HPDE6-E6E7 (cell line): ENCODE measurements around the gene SLC39A11.
"Not testable (repeated sequence)": the region's sequence is repeated elsewhere in the genome, so short reads cannot be mapped to it uniquely, and the experiment has no call there.

ENCODE experiments used
- DNase-seq: peaks from one replicate; pipeline ENCODE4 v3.0.0; 2011; ENCODE audit warnings: missing footprints; ENCODE audit errors: extremely low spot score

The SLC39A11 gene

DNA sequence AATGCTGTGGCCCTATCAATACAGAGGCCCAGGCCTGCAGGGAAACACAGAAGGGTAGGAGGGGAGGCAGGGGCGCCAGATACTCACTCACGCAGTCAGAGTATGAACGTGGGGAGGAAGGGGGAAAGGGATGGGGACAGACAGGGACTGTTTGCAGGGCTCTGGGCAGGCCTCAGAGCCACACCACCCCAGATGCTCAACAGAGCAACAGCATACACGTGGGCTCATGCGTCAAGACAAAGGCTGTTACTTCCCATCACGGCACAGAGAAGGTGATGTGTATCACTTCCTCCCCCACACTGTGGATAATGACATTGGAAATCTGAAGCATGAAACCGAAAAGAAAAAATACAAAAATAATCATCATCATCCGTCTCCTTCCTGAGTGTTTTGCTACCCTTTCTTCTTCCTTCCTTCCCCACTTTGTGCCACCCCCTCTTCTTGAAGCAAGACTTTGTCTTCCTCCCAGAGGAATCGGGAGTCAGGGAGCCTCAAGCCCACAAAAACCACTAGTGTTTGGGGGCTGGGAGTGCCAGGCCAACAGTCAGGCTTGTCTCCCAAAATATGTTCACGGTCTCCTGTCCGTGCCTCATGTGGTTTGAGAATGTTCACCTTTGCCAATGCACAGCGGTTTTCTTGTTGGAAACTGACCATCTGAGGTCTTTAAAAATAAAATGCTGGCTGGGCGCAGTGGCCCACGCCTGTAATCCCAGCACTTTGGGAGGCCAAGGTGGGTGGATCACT, 20.1 kb downstream of the SLC39A11 start:
- DNase-seq, result no peak

DNA sequence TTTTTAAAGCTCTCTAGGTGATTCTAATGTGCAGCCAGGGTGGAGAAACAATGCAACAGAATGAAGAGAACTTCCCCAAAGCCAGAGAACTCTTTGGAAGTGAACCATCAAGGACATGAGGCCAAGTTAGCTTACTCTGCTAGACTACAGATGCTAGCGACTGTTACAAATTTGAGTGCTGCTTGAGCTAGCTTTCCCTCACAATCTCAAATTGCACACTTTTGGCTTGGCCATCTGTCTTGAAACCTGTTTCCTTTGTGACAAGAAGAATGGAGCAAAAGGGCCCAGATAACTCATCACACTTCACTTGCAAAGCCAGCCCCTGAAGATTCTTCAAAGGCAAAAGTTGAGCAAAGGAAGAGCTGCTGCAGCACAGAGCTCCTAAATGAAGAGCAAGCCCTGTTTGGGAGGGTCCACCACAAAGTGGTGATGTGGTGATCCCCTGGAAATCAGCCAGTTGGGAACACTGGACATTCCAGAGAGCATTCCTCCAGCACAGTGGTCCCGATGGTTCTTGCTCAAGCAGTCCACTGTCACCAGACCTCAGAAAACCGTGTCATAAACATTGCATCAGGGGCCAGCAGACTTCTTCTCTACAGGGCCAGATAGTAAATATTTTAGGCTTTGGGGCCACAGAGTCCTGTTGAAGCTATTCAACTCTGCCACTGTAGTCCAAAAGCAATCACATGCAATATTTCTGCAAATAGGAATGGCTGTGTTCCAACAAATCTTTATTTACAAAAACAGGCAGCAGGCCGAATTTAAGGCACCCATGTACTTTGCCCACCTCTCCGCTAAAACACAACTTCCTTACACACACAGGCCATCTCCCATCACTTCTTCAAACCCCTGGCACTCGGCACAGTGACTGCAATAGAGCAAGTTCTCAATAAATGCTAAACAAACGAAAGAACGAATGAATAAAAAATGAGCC, 21.2 kb downstream of the SLC39A11 start:
- DNase-seq, result no peak

DNA sequence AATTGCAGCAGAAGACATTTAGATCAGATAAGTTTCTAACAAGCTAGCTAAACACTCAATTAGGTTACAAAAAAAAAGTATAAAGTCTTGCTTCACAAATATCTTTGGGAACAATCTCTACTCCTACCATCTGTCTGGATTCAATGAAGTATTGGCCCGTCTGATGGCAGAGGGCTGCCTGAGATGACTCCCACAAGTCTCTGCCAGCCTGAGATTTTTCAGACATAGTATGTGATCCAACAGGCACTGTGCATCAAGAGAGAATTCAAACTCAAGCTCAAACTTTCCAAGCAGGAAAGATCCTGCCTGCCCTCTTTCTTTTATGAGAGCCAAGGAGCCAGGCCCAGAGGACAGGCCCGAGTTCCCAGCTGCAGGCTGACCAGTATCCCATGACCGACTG, 22.6 kb downstream of the SLC39A11 start:
- no peak for DNase-seq

DNA sequence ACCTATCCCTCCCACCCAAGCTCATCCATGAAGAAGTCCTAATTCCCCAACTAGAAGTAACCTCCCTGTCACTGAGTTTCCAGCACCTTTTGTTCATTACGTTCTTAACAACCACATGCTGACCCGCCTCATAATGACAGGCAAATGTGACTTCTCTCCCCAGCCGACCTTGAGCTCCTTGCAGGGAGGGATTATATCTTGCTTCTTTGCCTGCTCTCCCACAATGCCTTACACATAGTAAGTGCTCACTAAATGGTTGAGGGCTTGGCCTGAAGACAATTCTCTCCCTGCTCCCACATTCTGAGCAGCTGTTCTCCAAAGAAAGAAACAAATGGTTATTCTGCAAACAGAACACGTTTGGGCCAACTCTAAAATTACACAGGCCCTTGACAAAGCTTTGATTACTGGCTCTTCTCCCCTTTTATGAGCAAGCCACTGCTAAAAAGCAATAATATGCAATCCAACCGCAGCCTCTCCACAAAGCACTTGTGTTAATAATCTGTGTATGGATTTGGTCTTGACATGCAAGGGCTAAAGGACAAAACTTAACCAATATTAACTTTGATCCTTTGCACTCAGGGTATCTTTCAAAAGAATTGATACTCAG, 23.2 kb downstream of the SLC39A11 start:
- no peak for DNase-seq

DNA sequence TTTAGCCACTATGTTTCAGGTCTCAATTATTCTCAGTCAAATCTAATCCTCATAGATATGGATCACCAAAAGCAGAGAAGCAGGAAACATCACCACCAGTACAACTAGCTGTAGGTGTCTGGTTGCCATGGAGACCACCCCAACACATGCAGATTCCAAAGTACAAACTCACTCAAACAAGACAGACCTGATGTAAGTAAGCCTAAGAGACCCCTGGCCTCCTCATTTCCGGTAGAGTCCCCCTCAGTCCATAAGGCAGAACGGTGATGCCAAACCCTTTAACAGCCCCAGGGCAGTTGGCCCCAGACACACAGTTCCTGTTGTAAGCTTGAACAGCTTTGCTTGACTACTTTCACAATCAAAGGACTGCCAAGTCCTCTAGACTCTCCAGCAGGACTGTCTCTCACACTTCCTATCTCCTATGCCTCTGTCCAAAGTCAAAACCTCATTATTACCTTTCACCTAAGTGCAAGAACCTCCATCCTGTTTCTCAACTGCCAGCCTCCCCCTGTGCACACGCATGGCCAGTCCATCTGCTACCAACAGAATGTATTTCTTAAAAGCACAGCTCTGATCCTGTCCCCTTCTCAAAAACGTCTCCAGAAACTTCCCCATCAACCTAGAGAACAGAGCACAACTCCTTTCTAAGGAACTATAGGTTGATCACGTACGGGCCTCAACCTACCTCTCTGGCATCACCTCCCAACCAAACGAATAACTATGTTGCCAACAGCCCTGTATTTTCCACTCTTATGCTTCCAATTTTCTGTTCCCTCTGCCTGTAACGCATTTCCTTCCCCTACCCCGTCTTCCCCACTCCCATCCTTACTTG, 23.9 kb downstream of the SLC39A11 start:
- no peak for DNase-seq

DNA sequence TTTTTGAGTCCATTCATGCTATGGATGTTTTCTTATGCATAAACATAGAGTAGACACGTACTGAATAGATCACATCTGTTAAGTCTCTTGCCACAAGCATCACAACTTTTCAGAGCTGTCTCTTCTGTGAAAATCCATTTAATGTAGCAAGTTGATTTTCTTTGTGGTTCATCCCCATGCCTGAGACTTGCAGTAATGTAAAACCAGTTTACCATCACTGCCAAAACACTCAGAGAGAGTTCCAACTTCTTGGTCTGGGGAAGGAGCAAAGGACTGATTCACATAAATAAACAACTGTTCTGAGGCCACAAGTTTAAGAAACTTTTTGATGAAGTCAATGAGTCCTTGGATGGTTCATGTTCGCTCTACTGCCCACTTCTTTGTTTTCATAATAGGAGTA, 24.8 kb downstream of the SLC39A11 start:
- not testable (repeated sequence) for DNase-seq

DNA sequence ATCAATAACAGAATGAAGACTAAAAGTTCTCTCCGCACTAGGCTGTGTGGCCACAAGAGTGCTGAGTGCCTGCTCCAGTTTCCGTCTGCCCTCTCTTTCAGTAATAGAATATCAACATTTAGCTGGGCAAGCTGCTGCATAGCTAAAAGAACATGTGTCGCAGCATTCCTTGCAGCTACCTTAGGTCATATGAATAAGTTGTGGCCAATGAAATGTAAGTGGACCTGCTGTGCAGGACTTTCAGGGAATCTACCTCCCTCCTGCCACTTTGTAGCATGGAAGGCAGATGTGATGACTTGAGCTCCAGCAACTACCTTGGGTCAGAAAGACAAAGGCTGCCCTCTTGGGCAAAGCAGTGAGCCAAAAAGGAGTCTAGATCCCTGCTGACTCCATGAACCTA, 25.4 kb downstream of the SLC39A11 start:
- DNase-seq, result no peak

DNA sequence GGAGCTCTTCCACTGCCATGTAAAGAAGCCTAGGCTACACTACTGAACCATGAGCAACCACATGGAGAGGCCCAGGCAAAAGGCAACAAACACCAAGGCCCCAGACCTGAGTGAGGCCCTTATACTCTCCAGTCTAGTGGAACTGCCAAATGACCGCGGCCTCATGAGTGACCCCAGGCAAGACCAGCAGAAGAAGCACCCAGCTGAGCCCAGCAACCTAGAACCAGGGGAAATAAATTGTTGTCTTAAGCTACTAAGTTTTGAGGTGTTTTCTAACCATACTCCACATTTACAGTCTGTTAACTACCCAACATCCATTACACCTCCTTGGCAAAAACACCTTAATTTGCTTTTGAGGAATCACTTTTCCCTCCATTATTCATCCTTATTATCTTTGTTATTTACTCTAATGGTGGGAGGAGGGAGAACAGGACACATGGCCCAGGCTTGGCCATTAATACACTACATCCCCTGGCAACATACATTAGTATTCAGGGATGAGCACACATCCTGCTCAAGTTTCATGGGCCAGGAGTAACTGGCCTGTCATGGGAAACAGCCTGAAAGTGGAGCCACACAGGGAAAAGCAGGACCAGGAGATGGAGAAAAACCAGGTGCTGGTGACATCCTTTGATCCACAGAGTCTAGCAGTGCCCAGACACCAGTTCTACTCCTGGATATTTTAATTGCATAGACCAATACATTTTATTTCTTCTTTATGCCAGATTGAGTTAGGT, 26.2 kb downstream of the SLC39A11 start:
- DNase-seq, result no peak

DNA sequence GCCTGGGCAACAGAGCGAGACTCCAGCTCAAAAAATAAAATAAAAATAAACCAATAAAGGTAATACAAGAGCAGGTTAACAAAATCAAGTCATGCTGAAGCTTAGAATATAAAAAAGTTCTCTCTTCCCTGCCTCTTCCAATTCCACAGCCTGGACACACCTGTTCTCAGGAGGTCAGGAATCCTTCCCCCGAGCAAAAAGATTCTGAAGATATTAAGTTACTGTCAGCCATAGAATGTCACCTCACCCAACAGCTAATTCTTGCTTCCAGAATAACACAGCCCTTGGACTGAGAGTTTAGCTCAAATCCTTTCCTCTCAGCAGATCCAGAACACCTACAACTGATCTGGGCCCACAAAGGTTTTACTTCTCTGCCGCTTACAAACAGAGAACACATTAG, 27.1 kb downstream of the SLC39A11 start:
- DNase-seq, result no peak

DNA sequence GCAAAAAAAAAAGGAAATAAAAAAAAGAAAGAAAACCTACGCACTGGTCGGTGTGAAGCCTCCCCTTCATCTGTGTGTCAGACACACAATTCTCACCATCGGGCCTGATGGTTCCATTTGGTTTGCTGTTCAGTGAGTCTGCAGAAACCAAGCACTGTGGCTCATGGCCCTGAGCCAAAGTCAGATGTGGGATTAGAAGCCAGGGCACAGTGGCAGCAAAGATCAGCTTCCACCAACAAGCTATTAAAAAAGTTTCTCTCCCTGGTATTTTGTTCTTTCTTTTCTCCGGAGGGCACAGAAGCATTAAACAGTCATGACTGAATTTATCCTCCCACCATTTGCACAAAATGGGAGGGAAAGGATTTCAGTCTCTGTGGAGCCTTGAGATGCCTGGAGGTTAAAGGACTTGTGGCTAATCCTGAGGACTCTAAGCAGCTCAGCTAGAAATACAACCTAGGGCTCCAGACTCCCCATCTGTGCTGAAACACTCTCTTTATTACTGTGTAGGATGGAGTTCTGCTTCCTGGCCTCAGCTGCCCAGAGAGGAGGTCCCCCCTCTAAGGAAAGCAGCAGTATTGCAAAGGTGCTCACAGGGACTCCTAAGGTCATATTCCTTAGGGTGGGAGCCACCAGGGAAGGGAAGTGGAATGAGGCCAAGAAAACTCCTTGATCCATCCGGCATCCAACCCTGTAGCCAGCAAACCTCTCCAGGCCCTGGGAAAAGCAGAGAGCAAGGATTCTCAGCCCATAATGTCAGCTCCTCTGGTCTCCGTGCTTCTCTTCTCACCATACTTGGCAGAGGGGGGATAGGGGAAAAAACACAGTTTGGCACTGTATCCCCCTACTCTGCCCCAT, 28.2 kb downstream of the SLC39A11 start:
- no peak for DNase-seq

DNA sequence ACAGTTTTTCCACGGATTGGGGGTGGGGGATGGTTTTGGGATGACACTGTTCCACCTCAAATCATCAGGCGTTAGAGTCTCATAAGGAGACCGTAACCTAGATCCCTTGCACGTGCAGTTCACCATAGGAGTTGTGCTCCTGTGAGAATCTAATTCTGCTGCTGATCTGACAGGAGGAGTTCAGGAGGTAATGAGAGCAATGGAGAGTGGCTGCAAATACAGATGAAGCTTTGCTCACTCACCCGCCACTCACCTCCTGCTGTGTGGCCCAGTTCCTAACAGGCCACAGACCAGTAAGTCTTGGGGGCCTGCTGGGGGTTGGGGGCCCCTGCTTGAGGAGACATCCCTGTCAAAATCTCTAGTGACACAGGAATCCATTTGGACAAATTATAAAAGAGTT, 29.8 kb downstream of the SLC39A11 start:
- no peak for DNase-seq

DNA sequence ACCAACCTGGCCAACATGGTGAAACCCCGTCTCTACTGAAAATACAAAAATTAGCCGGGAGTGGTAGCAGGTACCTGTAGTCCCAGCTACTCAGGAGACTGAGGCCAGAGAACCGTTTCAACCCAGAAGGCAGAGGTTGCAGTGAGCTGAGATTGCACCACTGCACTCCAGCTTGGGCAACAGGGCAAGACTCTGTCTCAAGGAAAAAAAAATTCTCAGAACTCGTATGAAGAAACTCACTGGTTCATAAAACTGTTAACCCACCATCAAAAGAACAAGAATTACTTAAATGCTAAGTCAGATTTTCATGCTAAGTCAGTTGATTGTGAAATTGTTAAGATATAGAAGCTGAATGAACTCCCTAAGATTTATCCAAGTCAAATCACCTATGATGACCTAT, 31.3 kb downstream of the SLC39A11 start:
- no peak for DNase-seq

DNA sequence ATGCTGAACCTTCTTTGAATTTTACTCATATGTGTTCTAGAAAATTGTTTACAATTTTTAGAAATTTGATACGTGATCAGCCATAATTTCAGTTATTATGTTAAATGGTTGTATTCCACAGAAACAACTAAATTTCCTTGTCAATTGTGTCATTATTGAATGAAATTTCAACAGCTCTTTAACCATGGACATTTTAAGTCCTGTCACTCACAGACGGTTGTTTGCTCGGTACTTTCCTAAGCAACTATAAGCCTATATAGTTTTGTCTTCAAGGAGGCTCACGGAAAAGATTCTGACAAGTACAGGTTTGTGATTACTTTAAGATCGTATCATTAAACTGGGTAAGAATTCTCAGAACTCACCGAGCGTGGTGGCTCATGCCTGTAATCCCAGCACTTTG, 31.8 kb downstream of the SLC39A11 start:
- DNase-seq, result no peak

DNA sequence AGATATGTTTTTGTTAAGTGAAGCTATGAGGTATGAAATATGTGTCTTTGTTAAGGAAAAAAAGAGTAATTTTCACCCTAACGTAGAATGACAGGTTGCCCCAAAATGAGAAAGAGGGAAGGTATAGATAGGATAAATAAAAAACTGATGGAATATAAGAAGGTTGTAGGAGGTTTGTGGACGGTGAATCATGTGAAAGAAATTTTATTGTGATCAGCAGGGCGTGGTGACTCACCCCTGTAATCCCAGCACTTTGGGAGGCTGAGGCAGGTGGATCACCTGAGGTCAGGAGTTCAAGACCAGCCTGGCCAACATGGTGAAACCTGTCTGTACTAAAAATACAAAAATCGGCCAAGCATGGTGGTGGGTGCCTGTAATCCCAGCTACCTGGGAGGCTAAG, 32.8 kb downstream of the SLC39A11 start:
- not testable (repeated sequence) for DNase-seq

DNA sequence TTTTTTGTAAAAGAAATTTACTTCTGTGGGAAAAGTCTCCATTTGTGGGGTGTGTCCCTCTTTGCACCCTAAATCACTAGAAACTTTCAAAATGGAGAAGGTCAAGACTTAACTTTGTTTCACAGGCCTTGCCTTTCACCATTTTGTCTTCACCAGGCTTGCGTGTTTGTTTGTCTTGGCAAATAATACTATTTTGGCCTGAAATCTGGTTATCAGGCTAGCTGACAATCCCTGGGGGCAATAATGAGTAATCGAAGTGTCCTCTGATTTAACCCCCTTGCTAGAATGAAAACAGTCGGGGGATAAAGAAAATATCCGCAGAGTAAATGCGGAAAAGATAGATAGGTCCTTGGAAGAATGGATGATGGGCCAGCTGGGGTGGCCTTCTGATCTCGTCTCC, 34.5 kb downstream of the SLC39A11 start:
- no peak for DNase-seq

DNA sequence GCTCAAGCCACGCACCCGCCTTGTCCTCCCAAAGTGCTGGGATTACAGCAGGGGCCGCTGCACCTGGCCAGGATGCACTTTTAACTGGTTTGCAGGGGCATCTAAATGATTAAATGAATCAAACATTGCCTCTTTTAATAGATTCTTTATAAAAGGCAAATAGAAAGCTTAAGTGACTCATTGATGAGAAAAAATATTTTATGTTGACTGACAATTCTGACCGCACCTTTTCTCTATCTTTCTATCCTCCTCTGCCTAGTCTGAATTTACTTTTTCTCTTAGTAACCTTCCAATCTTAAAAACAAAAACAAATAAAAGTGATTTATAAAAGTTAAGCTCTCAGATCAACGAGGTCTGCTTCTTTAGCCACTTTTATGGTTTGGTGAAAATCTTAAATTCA, 35.3 kb downstream of the SLC39A11 start:
- no peak for DNase-seq

DNA sequence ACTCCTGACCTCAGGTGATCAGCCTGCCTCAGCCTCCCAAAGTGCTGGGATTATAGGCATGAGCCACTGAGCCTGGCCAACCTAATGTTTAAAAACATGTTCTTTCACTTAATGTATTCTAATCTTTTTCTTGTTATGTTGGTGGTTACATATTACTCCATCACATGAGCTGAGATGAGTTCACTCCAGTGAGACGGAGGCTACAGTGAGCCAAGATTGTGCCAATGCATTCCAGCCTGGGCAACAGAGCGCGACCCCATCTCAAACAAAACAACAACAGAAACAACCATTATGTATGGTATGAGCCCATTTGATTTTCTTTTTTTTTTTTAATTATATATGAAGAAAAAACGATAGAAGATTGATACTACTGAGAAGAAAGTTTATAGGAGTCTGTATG, 39.6 kb downstream of the SLC39A11 start:
- DNase-seq, result no peak

DNA sequence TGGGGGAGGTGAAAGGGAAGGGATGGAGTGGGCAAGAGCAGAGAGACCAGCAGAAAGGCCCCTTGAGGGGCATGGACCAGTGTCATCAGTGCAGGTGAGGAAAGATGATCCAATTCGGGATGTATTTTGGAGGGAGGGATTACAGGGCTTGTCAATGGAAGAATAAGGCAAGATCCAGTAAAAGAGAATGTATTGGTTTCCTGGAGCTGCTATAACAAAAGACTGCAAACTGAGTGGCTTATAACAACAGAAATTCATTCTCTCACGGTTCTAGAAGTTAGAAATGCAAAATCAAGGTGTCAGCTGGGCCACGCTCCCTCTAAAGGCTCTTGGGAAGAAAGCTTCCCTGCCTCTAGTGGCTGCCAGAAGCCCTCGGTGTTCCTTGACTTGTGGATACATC, 41.7 kb downstream of the SLC39A11 start:
- no peak for DNase-seq

DNA sequence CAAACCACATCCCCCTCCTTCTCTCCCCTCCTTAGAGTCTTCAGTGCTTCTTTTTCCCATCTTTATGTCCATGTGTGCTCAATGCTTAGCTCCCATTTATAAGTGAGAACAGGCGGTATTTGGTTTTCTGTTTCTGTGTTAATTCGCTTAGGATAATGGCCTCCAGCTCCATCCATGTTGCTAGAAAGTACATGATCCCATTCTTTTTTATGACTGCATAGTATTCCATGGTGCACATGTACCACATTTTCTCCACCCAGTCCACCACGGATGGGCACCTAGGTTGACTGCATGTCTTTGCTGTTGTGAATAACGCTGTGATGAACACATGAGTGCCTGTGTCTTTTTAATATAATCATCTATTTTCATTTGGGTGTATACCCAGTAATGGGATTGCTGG, 44.3 kb downstream of the SLC39A11 start:
- no peak for DNase-seq

DNA sequence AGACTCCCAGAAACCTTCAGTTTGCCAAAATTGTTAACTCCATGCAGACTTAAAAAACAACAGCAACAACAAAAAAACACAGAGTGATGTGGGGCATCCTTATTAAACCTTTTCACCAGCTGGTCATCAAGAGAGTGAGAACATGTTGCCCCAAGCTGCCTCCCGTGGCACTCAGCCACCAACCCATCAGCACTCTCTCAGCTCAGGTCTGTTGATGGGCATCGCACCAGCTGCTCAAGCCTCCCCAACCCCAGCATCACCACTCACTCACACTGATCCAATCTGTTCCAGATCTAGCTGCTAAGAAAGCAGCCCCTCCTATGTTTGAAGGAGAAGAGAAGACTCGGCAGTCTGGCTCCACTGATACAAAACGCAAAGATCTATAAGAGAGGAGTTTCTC, 46.8 kb downstream of the SLC39A11 start:
- DNase-seq, result no peak
